ENCODE results near the gene KCNT1.

KCNT1 gene

GRCh38 chr9:135765416-135765815, 63.4 kb downstream of the KCNT1 start:
- DNase-seq (ENCODE audit: low read depth in 2 of 2) = no peak

DNA sequence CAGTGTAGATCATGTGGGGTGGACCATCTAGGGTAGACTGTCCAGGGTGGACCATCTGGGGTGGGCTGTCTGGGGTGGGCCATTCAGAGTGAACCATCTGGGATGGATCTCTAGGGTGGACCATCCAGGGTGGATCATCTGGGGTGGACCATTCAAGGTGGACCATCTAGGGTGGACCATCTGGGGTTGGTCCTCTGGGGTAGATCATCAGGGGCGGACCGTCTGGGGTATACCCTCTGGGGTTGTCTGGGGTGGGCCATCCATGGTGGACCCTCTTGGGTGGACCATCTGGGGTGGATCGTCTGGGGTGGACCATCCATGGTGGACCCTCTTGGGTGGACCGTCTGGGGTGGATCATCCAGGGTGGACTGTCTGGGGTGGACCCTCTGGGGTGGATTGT, 64.3 kb downstream of the KCNT1 start:
- DNase-seq (ENCODE audit: low read depth in 2 of 2) = no peak

- DNase-seq (ENCODE audit: low read depth in 2 of 2) = no peak
These were observed 64.7 kb downstream of the KCNT1 start for GRCh38 chr9:135766707-135767106.

- no peak for DNase-seq (ENCODE audit: low read depth in 2 of 2)
These were observed 66.7 kb downstream of the KCNT1 start for GRCh38 chr9:135768516-135769218.

- no peak for DNase-seq (ENCODE audit: low read depth in 2 of 2)
These were observed 67.7 kb downstream of the KCNT1 start for GRCh38 chr9:135769489-135770202.

GRCh38 chr9:135770203-135770535, 68.2 kb downstream of the KCNT1 start:
- DNase-seq (ENCODE audit: low read depth in 2 of 2) = no peak

DNA sequence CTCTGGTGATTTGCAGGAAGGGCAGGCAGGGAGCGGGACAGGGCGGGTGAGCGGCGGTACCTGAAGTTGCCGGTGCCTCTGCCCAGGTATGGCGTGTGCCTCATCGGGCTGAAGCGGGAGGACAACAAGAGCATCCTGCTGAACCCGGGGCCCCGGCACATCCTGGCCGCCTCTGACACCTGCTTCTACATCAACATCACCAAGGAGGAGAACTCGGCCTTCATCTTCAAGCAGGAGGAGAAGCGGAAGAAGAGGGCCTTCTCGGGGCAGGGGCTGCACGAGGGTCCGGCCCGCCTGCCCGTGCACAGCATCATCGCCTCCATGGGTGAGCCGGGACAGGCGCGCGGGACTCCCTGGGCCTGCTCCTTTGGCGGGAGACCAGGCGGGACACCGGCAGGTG, 68.8 kb downstream of the KCNT1 start:
- DNase-seq (ENCODE audit: low read depth in 2 of 2) = no peak

DNA sequence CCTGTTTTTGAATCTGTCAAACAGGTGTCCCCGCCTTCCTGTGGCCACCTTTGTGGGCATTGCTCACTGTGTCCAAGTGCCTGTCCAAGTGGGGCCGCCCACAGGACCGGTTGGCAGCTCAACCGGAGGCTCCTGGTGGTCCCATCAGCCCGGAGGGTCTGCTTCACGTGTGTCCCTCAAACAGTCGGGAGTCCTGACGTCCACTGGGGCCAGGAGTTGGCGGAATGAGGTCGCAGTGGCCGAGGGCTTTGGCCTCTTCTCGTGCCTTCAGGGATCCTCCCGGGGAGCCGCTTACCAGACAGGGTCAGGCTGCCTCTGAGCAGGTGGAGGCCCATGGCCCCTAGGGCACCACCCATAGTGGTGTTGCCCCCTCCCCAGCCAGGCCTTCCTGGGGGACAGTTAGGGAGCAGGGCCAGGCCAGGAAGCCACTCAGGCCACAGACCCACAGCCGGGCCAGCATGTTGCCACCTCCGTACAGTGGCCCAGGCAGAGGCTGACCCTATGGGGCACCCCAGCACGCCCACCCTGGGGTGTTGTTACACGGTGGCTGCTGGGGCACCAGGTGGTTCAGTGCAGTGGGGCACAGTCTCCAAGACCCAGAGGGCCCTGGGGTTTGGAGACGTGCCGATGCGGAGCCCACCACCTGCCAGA, 69.5 kb downstream of the KCNT1 start:
- no peak for DNase-seq (ENCODE audit: low read depth in 2 of 2)

- no peak for DNase-seq (ENCODE audit: low read depth in 2 of 2)
These were observed 70.2 kb downstream of the KCNT1 start for GRCh38 chr9:135772056-135772646.

- no peak for DNase-seq (ENCODE audit: low read depth in 2 of 2)
These were observed 70.9 kb downstream of the KCNT1 start for GRCh38 chr9:135772702-135773493.

GRCh38 chr9:135773530-135774238, 71.7 kb downstream of the KCNT1 start:
- DNase-seq (ENCODE audit: low read depth in 2 of 2) = no peak

DNA sequence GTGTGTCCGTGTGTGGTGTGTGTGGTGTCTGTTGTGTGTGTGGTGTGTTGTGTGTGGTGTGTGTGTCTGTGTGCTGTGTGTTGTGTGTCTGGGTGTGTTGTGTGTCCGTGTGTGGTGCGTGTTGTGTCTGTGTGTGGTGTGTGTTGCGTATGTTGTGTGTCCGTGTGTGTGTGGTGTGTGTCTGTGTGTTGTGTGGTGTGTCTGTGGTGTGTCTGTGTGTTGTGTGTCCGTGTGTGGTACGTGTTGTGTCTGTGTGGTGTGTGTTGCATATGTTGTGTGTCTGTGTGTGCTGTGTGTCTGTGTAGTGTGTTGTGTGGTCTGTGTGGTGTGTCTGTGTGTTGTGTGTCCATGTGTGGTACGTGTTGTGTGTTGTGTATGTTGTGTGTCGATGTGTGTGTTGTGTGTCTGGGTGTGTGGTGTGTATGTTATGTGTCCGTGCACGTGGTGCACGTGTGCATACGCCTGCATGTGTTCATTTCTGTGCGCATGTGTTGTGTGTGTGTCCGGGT, 72.3 kb downstream of the KCNT1 start:
- DNase-seq (ENCODE audit: low read depth in 2 of 2) = no peak

- no peak for DNase-seq (ENCODE audit: low read depth in 2 of 2)
These were observed 73.0 kb downstream of the KCNT1 start for GRCh38 chr9:135774794-135775525.

GRCh38 chr9:135775911-135776310, 73.9 kb downstream of the KCNT1 start:
- no peak for DNase-seq (ENCODE audit: low read depth in 2 of 2)

DNA sequence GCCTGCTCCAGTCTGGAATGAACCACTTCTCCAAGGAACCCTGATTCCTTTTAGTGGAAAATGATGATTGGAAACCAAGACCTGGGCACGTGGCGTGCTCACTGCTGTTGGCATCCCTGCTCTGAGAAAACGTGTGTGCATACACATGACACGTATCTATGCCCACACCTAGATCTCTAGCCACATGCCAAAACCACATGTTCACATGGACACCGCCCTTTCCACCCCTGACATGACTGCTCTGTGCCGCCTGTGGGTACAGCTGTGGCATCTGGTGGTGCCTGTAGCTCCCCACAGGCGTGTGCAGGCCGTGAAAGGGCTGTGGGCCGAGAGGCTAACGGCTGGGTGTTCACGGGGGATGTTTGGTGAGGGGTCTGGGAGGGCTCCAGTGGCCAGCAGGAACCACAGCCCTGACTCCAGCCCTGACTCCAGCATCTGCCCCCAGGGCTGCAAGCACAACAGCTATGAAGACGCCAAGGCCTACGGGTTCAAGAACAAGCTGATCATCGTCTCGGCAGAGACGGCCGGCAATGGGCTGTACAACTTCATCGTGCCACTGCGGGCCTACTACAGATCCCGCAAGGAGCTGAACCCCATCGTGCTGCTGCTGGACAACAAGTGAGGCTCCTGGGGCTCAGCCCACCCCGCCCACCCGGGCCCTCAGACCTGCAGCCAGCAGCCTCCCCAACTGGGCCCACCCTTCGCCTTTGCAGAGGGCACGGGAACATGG, 75.1 kb downstream of the KCNT1 start:
- DNase-seq (ENCODE audit: low read depth in 2 of 2) = no peak

DNA sequence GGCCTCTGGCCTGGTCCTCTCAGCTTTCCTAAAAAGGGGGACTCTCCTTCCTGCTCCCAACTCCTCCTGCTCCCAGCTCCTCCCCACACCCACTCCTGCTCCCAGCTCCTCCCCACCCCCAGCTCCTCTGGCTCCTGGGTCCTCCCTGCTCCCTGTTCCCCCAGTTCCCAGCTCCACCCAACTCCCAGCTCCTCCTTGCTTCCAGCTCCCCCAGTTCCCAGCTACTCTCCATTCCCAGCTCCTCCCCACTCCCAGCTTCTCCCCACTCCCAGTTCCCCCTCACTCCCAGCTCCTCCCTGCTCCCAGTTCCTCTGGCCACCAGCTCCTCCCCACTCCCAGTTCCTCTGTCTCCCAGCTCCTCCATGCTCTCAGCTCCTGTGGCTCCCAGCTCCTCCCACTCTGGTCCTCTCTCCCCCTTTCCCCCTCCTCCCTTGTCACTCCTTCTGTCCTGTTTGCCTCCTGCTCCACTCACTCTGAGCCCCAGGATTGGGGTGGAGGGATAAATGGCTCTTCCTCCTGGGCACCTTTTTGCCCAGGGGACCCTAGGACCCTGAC, 75.7 kb downstream of the KCNT1 start:
- DNase-seq (ENCODE audit: low read depth in 2 of 2) = no peak

GRCh38 chr9:135778421-135778820, 76.4 kb downstream of the KCNT1 start:
- DNase-seq (ENCODE audit: low read depth in 2 of 2) = no peak

GRCh38 chr9:135779571-135779970, 77.6 kb downstream of the KCNT1 start:
- no peak for DNase-seq (ENCODE audit: low read depth in 2 of 2)

DNA sequence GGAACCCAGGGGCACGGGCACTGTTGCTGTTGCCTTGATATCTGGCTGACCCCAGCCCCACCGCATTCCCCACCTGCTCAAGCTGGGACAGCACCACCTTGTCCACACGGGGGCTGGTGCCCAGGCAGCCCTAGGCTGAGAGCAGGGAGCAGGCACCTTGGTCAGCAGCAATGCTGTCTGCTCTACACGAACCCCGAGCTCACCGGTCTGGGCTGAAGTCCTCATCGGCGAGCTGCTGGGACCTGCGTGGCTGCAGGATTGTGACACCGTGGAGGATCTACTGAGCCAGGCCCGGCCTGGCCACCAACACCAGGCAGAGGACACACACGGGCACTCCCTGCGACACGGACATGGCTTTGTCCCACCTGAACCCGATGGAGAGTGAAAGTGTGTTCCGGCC, 78.1 kb downstream of the KCNT1 start:
- DNase-seq (ENCODE audit: low read depth in 2 of 2) = no peak

Measured in stimulated activated CD8-positive, alpha-beta memory T cell treated with anti-CD3 and anti-CD28 coated beads, Interleukin-2, amount 100 ng/mL, for 48 hours (primary cell).